Liver (tissue), 9 donors: ENCODE results near the gene NOL4L. TPM values are rescaled to one million over a fixed set of nuclear protein-coding genes. Genes with fewer than 3 reads are reported as not detected.

ENCODE experiments used
- DNase-seq: peaks from one replicate; pipeline ENCODE4 v3.0.0-alpha.2; 2017; ENCODE audit warnings: low spot score
- H3K27ac ChIP-seq, 2 donors: one replicate each; pipeline ENCODE4 v1.7.0; 2013; ENCODE audit warnings: inconsistent platforms in 2 of 2, low read length in 2 of 2, control low read depth in 1 of 2, low read depth in 1 of 2, mild to moderate bottlenecking in 1 of 2
- H3K27me3 ChIP-seq, 4 donors: one replicate each; pipeline versions ENCODE4 v1.6.1 to v1.7.0; 2013; ENCODE audit warnings: low read length in 3 of 4, inconsistent platforms in 1 of 4, mild to moderate bottlenecking in 1 of 4, moderate library complexity in 1 of 4; ENCODE audit not compliant: control insufficient read depth in 4 of 4, insufficient read depth in 4 of 4
- H3K36me3 ChIP-seq, 4 donors: one replicate each; pipeline versions ENCODE4 v1.6.1 to v1.7.0; 2013; ENCODE audit warnings: low read length in 3 of 4, mild to moderate bottlenecking in 3 of 4, low read depth in 1 of 4, moderate library complexity in 1 of 4; ENCODE audit not compliant: control insufficient read depth in 4 of 4, insufficient read depth in 3 of 4
- H3K4me1 ChIP-seq, 4 donors: one replicate each; pipeline versions ENCODE4 v1.6.1 to v1.7.0; 2013; ENCODE audit warnings: low read length in 3 of 4, mild to moderate bottlenecking in 3 of 4, moderate library complexity in 1 of 4; ENCODE audit not compliant: control insufficient read depth in 4 of 4, insufficient read depth in 4 of 4
- H3K4me3 ChIP-seq, 3 donors: one replicate each; pipeline versions ENCODE4 v1.6.1 to v1.7.0; 2013; ENCODE audit warnings: low read length in 3 of 3, control low read depth in 1 of 3, low read depth in 1 of 3, mild to moderate bottlenecking in 1 of 3
- H3K9ac ChIP-seq, 2 donors: one replicate each; pipeline ENCODE4 v1.7.0; 2013; ENCODE audit warnings: low read length in 2 of 2, mild to moderate bottlenecking in 2 of 2, moderate library complexity in 2 of 2, control low read depth in 1 of 2, low read depth in 1 of 2
- H3K9me3 ChIP-seq, 4 donors: one replicate each; pipeline versions ENCODE4 v1.6.1 to v1.7.0; 2013; ENCODE audit warnings: low read length in 3 of 4; ENCODE audit not compliant: control insufficient read depth in 4 of 4
- ATF3 ChIP-seq: IDR thresholded peaks from 2 replicates; pipeline ENCODE4 v1.6.1; 2016; ENCODE audit warnings: antibody characterized with exemption
- CTCF ChIP-seq: fragments of 150-350 bp; IDR thresholded peaks from 2 replicates; pipeline ENCODE4 v1.5.1; 2017; ENCODE audit warnings: improper control_type of control experiment, low read depth, low read length; ENCODE audit not compliant: missing input control
- EGR1 ChIP-seq, 2 donors: IDR thresholded peaks; 2 replicates each; pipeline ENCODE4 v1.6.1; 2016 to 2018; ENCODE audit warnings: antibody characterized with exemption in 2 of 2, low read depth in 2 of 2
- FOXA1 ChIP-seq: IDR thresholded peaks from 2 replicates; pipeline ENCODE4 v1.6.1; 2016; ENCODE audit warnings: antibody characterized with exemption
- FOXA2 ChIP-seq: IDR thresholded peaks from 2 replicates; pipeline ENCODE4 v1.6.1; 2016; ENCODE audit warnings: antibody characterized with exemption
- GABPA ChIP-seq, 2 donors: IDR thresholded peaks in 1 of 2; conservative IDR thresholded peaks in 1 of 2; 2 replicates each; pipeline ENCODE4 v1.6.1; 2016; ENCODE audit warnings: antibody characterized with exemption in 2 of 2, mild to moderate bottlenecking in 1 of 2, moderate library complexity in 1 of 2
- HNF4A ChIP-seq, 2 donors: conservative IDR thresholded peaks; 2 replicates each; pipeline ENCODE4 v1.6.1; 2016; ENCODE audit warnings: antibody characterized with exemption in 2 of 2, mild to moderate bottlenecking in 2 of 2
- HNF4G ChIP-seq: IDR thresholded peaks from 2 replicates; pipeline ENCODE4 v1.6.1; 2016; ENCODE audit warnings: antibody characterized with exemption
- JUND ChIP-seq, 2 donors: IDR thresholded peaks; 2 replicates each; pipeline ENCODE4 v1.6.1; 2016; ENCODE audit warnings: antibody characterized with exemption in 2 of 2
- MAX ChIP-seq: IDR thresholded peaks from 2 replicates; pipeline ENCODE4 v1.6.1; 2016; ENCODE audit warnings: antibody characterized with exemption
- NR2F2 ChIP-seq: IDR thresholded peaks from 2 replicates; pipeline ENCODE4 v1.6.1; 2016; ENCODE audit warnings: antibody characterized with exemption
- RAD21 ChIP-seq, 2 donors: IDR thresholded peaks; 2 replicates each; pipeline ENCODE4 v1.6.1; 2016; ENCODE audit warnings: antibody characterized with exemption in 2 of 2, mild to moderate bottlenecking in 2 of 2
- REST ChIP-seq: IDR thresholded peaks from 2 replicates; pipeline ENCODE4 v1.6.1; 2016; ENCODE audit warnings: antibody characterized with exemption, mild to moderate bottlenecking
- RXRA ChIP-seq, 2 donors: IDR thresholded peaks; 2 replicates each; pipeline ENCODE4 v1.6.1; 2017 to 2018; ENCODE audit warnings: antibody characterized with exemption in 2 of 2, mild to moderate bottlenecking in 1 of 2
- SP1 ChIP-seq: IDR thresholded peaks from 2 replicates; pipeline ENCODE4 v1.6.1; 2018; ENCODE audit warnings: antibody characterized with exemption, mild to moderate bottlenecking
- TAF1 ChIP-seq: conservative IDR thresholded peaks from 2 replicates; pipeline ENCODE4 v1.6.1; 2016; ENCODE audit warnings: antibody characterized with exemption, mild to moderate bottlenecking
- ZBTB33 ChIP-seq: IDR thresholded peaks from 2 replicates; pipeline ENCODE4 v1.6.1; 2016; ENCODE audit warnings: antibody characterized with exemption
- WGBS: extraction: QIAGEN DNeasy Blood & Tissue Kit; methylation state at CpG from one replicate; pipeline ENCODE4 v1.1.7; 2013; 5-methylcytosine and 5-hydroxymethylcytosine counted together
- polyA plus RNA-seq, 2 donors: library from polyadenylated mRNA; stranded (reverse) in 1 of 2; unstranded in 1 of 2; fragments of 200-250 nt in 1 of 2; fragments of >200 nt in 1 of 2; fragmentation: Nextera tagmentation in 1 of 2; extraction: Ambion mirVana in 1 of 2; gene quantifications; one replicate each; pipeline versions ENCODE4 v1.2.1 to v1.2.3, GENCODE V29; 2013 to 2015
- total RNA-seq, 2 donors: library from RNA; depleted of rRNA; stranded (reverse); fragments of >200 nt; gene quantifications; one replicate each; pipeline ENCODE4 v1.2.3, GENCODE V29; 2014
- donor health status: healthy.
- donor health status: healthy.
- donor health status: healthy.
- donor health status: healthy.
- donor health status: healthy.

NOL4L gene
- total and polyA plus RNA-seq, 4 donors = 2.2 to 6.8 (median 4.3) TPM

GRCh38 chr20:32623667-32624157 lies 38.6 kb upstream of the NOL4L start:
- DNase-seq = no peak
- Histone ChIP-seq H3K27ac (no peak overlapping the region), H3K27me3 (no peaks in the 10 kb centered on the region), H3K4me1 (no peaks in the 10 kb centered on the region), H3K9me3 (no peaks in the 10 kb centered on the region), H3K36me3 (no peaks in the 10 kb centered on the region), H3K9ac (no peak overlapping the region), H3K4me3 (no peak overlapping the region)
- 81% methylated on average over 18 of the region's 18 CpGs for WGBS
- TF ChIP-seq JUND (IDR thresholded peaks at IDR 0.05) = no peak
- no peak for TF ChIP-seq FOXA1
- TF ChIP-seq REST = no peak
- TF ChIP-seq SP1 = no peak
- no peak for TF ChIP-seq CTCF
- no peak for TF ChIP-seq ZBTB33

- Histone ChIP-seq H3K4me3 (no peak overlapping the region), H3K9ac (no peak overlapping the region), H3K9me3 (no peaks in the 10 kb centered on the region), H3K36me3 (no peaks in the 10 kb centered on the region), H3K27me3 (no peaks in the 10 kb centered on the region), H3K27ac (no peak overlapping the region), H3K4me1 (no peaks in the 10 kb centered on the region)
- 85% methylated on average over 21 of the region's 21 CpGs for whole genome bisulfite sequencing
- DNase-seq = no peak
- TF ChIP-seq SP1 = no peak
- no peak for TF ChIP-seq NR2F2
- TF ChIP-seq TAF1 = no peak
- TF ChIP-seq EGR1 (IDR thresholded peaks at IDR 0.05; ENCODE audit: low read depth in 2 of 2) = no peak
- TF ChIP-seq ATF3 = no peak
- no peak for TF ChIP-seq HNF4A (conservative IDR thresholded peaks at IDR 0.05)
- TF ChIP-seq GABPA (IDR thresholded peaks at IDR 0.05 in 1 of 2, conservative IDR thresholded peaks at IDR 0.05 in 1 of 2) = no peak
- no peak for TF ChIP-seq MAX
- TF ChIP-seq RXRA (IDR thresholded peaks at IDR 0.05) = no peak
- no peak for TF ChIP-seq FOXA2
- TF ChIP-seq RAD21 (IDR thresholded peaks at IDR 0.05) = no peak
- TF ChIP-seq ZBTB33 = no peak
- TF ChIP-seq JUND (IDR thresholded peaks at IDR 0.05) = no peak
- no peak for TF ChIP-seq REST
- no peak for TF ChIP-seq HNF4G
- no peak for TF ChIP-seq FOXA1
Observed at GRCh38 chr20:32622585-32623468, 37.7 kb upstream of the NOL4L start.
